Right lobe of liver (tissue), 4 donors: ENCODE results near the gene GNRH2.

Experiments
- POLR2A ChIP-seq: fragments of 450-650 bp; IDR thresholded peaks from one replicate; pipeline ENCODE4 v1.6.1; 2017; ENCODE audit warnings: antibody characterized with exemption, mild to moderate bottlenecking
- TF ChIP-seq, protein P1 (sequence below), 4 donors: fragments of 200-600 bp in 3 of 4; fragments of 450-650 bp in 1 of 4; IDR thresholded peaks; one replicate each; pipeline versions ENCODE4 v1.5.1 to v1.8.0; 2016 to 2022; ENCODE audit warnings: antibody characterized with exemption in 4 of 4, mild to moderate bottlenecking in 2 of 4
- donor health status: DM: no; HTN: no; CAD: no.
- donor health status: DM: no; HTN: no; CAD: no.
- donor health status: DM: no; HTN: yes; CAD: no.

DNA sequence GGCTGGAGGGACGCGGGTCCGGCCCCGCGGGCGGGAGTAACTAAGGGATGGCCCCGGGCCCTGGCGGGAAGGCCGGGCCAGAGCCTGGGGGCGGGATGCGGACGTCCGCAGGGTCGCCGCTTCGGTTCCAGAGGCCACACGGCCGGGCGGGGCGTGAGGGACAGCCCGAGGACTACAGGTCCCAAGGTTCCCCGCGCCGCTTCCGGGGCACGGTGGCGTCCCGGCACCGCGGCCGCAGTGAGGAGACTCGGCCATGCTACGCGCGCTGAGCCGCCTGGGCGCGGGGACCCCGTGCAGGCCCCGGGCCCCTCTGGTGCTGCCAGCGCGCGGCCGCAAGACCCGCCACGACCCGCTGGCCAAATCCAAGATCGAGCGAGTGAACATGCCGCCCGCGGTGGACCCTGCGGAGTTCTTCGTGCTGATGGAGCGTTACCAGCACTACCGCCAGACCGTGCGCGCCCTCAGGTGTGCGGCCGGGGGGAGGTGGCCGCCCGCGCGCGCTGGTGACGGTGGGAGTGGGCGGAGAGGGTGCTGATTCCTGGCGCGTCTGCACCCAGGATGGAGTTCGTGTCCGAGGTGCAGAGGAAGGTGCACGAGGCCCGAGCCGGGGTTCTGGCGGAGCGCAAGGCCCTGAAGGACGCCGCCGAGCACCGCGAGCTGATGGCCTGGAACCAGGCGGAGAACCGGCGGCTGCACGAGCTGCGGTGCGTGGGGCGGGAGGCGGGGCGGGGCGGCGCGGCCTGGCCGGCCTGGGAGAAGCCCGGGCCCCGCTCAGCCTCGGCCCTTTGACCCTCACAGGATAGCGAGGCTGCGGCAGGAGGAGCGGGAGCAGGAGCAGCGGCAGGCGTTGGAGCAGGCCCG is 2.6 kb downstream of the GNRH2 start, which contains the start of gene MRPS26:
- TF ChIP-seq, protein P1, sequence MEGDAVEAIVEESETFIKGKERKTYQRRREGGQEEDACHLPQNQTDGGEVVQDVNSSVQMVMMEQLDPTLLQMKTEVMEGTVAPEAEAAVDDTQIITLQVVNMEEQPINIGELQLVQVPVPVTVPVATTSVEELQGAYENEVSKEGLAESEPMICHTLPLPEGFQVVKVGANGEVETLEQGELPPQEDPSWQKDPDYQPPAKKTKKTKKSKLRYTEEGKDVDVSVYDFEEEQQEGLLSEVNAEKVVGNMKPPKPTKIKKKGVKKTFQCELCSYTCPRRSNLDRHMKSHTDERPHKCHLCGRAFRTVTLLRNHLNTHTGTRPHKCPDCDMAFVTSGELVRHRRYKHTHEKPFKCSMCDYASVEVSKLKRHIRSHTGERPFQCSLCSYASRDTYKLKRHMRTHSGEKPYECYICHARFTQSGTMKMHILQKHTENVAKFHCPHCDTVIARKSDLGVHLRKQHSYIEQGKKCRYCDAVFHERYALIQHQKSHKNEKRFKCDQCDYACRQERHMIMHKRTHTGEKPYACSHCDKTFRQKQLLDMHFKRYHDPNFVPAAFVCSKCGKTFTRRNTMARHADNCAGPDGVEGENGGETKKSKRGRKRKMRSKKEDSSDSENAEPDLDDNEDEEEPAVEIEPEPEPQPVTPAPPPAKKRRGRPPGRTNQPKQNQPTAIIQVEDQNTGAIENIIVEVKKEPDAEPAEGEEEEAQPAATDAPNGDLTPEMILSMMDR (IDR thresholded peaks at IDR 0.05), result no peak
- peak; percentile 83 for TF ChIP-seq POLR2A
